SIG-M5 (cell line): ENCODE data around the gene PTGES2.

Experiments
- DNase-seq: peaks from one replicate; lab custom pipeline; 2025; lab: John Stamatoyannopoulos, UW

Gene PTGES2

GRCh38 chr9:128127568-128127989 lies at the start of gene PTGES2:
TSS of gene PTGES2 (minus strand) at chr9:128127729. CDS start at chr9:128127717, 12 bp downstream.
- no peak for DNase-seq

GRCh38 chr9:128175726-128176125 lies 48.2 kb upstream of the PTGES2 start:
- DNase-seq = no peak

- DNase-seq = no peak
Observed at GRCh38 chr9:128175102-128175563, 47.6 kb upstream of the PTGES2 start.

GRCh38 chr9:128174062-128174461 lies 46.5 kb upstream of the PTGES2 start:
- DNase-seq = no peak

- no peak for DNase-seq
Observed at GRCh38 chr9:128169925-128170324, 42.4 kb upstream of the PTGES2 start.

- DNase-seq = no peak
Observed at GRCh38 chr9:128169492-128169891, 42.0 kb upstream of the PTGES2 start.

- DNase-seq = no peak
Observed at GRCh38 chr9:128168731-128169308, 41.3 kb upstream of the PTGES2 start.

- no peak for DNase-seq
Observed at GRCh38 chr9:128167209-128167608, 39.7 kb upstream of the PTGES2 start.

- DNase-seq = no peak
Observed at GRCh38 chr9:128166169-128166568, 38.6 kb upstream of the PTGES2 start.

- no peak for DNase-seq
Observed at GRCh38 chr9:128164307-128164885, 36.9 kb upstream of the PTGES2 start.

GRCh38 chr9:128163523-128164306 lies 36.2 kb upstream of the PTGES2 start:
- no peak for DNase-seq

GRCh38 chr9:128163027-128163515 lies 35.5 kb upstream of the PTGES2 start:
- DNase-seq = no peak

- DNase-seq = no peak
Observed at GRCh38 chr9:128162215-128163026, 34.9 kb upstream of the PTGES2 start.

GRCh38 chr9:128161215-128161902 lies 33.8 kb upstream of the PTGES2 start:
- DNase-seq = no peak

- DNase-seq = no peak
Observed at GRCh38 chr9:128160603-128160987, 33.1 kb upstream of the PTGES2 start.

GRCh38 chr9:128159784-128160602 lies 32.5 kb upstream of the PTGES2 start, which contains the start of gene BBLN:
TSS of gene BBLN (plus strand) at chr9:128160265. CDS start at chr9:128160408, 143 bp downstream.
- peak; percentile 10 for DNase-seq

GRCh38 chr9:128159522-128159783 lies 31.9 kb upstream of the PTGES2 start:
- no peak for DNase-seq

GRCh38 chr9:128155736-128156500 lies 28.4 kb upstream of the PTGES2 start:
- no peak for DNase-seq

GRCh38 chr9:128153947-128154695 lies 26.6 kb upstream of the PTGES2 start:
- DNase-seq = no peak
